CD14-positive monocyte (primary cell): Measurements from ENCODE around the gene XDH. TPM values are rescaled to one million over a fixed set of nuclear protein-coding genes. Genes with fewer than 3 reads are reported as not detected.

Source experiments
- DNase-seq, 3 donors: peaks; one replicate each; pipeline ENCODE4 v3.0.0-alpha.2; 2011 to 2022
- H2AFZ ChIP-seq: 2 replicates; pipeline ENCODE4 v1.6.0; 2012; ENCODE audit warnings: mild to moderate bottlenecking, low read depth, low read length, inconsistent platforms; ENCODE audit not compliant: insufficient read depth, poor library complexity, severe bottlenecking
- H3K27ac ChIP-seq, 2 donors: 1 replicate in 1 of 2; 2 replicates in 1 of 2; pipeline ENCODE4 v1.5.1; 2012 to 2013; ENCODE audit warnings: low read length in 2 of 2, control low read depth in 1 of 2, inconsistent platforms in 1 of 2, low read depth in 1 of 2, mild to moderate bottlenecking in 1 of 2
- H3K27me3 ChIP-seq, 2 donors: one replicate each; pipeline versions ENCODE4 v1.6.0 to v1.6.1; 2011 to 2013; ENCODE audit warnings: low read length in 2 of 2; ENCODE audit not compliant: control insufficient read depth in 2 of 2, insufficient read depth in 2 of 2
- H3K36me3 ChIP-seq, 2 donors: replicated peaks in 1 of 2; 1 replicate in 1 of 2; 2 replicates in 1 of 2; pipeline versions ENCODE4 v1.5.1 to v1.6.1; 2012 to 2013; ENCODE audit warnings: low read length in 2 of 2, control low read depth in 1 of 2, inconsistent platforms in 1 of 2, mild to moderate bottlenecking in 1 of 2; ENCODE audit not compliant: insufficient read depth in 2 of 2, control insufficient read depth in 1 of 2
- H3K4me1 ChIP-seq, 2 donors: 1 replicate in 1 of 2; 2 replicates in 1 of 2; pipeline versions ENCODE4 v1.5.1 to v1.6.1; 2012 to 2013; ENCODE audit warnings: low read length in 2 of 2, control low read depth in 1 of 2, inconsistent platforms in 1 of 2, mild to moderate bottlenecking in 1 of 2, moderate library complexity in 1 of 2; ENCODE audit not compliant: insufficient read depth in 2 of 2, control insufficient read depth in 1 of 2
- H3K4me2 ChIP-seq: replicated peaks from 2 replicates; pipeline ENCODE3; 2012; ENCODE audit warnings: low read length, moderate library complexity, mild to moderate bottlenecking; ENCODE audit not compliant: poor library complexity, severe bottlenecking; ENCODE audit errors: extremely low read depth
- H3K4me3 ChIP-seq, 3 experiments: fragments of 200-600 bp in 1 of 3; sonication (generic) in 1 of 3; replicated peaks in 1 of 3; 1 replicate in 2 of 3; 2 replicates in 1 of 3; pipeline ENCODE4 v1.5.1; 2011 to 2013; ENCODE audit warnings: low read length in 3 of 3, mild to moderate bottlenecking in 3 of 3, control low read depth in 2 of 3, low read depth in 2 of 3, inconsistent platforms in 1 of 3, moderate library complexity in 1 of 3
- H3K79me2 ChIP-seq: 2 replicates; pipeline ENCODE4 v1.6.0; 2012; ENCODE audit warnings: mild to moderate bottlenecking, control low read depth, inconsistent platforms, low read length, moderate library complexity; ENCODE audit not compliant: insufficient read depth
- H3K9ac ChIP-seq: 2 replicates; pipeline ENCODE4 v1.6.0; 2017; ENCODE audit warnings: low read length, mild to moderate bottlenecking; ENCODE audit not compliant: insufficient read depth, poor library complexity, severe bottlenecking
- H3K9me3 ChIP-seq, 2 donors: replicated peaks in 1 of 2; 1 replicate in 1 of 2; 2 replicates in 1 of 2; pipeline versions ENCODE4 v1.5.1 to v1.6.1; 2012 to 2013; ENCODE audit warnings: low read length in 2 of 2, control low read depth in 1 of 2; ENCODE audit not compliant: control insufficient read depth in 1 of 2, insufficient read depth in 1 of 2
- H4K20me1 ChIP-seq: 2 replicates; pipeline ENCODE4 v1.6.0; 2012; ENCODE audit warnings: mild to moderate bottlenecking, low read length, control low read depth, moderate library complexity; ENCODE audit not compliant: insufficient read depth
- H3K27ac Mint-ChIP-seq, 7 donors: one replicate each; pipeline ENCODE4 v1.8.0; 2020; ENCODE audit warnings: mild to moderate bottlenecking in 7 of 7, mixed read lengths in 7 of 7, moderate library complexity in 6 of 7, inconsistent platforms in 2 of 7
- H3K27me3 Mint-ChIP-seq, 3 donors: one replicate each; pipeline ENCODE4 v1.8.0; 2021 to 2022; ENCODE audit warnings: low read depth in 3 of 3, mild to moderate bottlenecking in 3 of 3, mixed read lengths in 3 of 3, moderate library complexity in 3 of 3, inconsistent platforms in 1 of 3
- H3K36me3 Mint-ChIP-seq, 2 donors: one replicate each; pipeline ENCODE4 v1.8.0; 2020; ENCODE audit warnings: mixed read lengths in 2 of 2, inconsistent platforms in 1 of 2, mild to moderate bottlenecking in 1 of 2
- H3K4me1 Mint-ChIP-seq: one replicate; pipeline ENCODE4 v1.8.0; 2020; ENCODE audit warnings: mild to moderate bottlenecking, mixed read lengths
- H3K4me3 Mint-ChIP-seq, 2 donors: one replicate each; pipeline ENCODE4 v1.8.0; 2020; ENCODE audit warnings: mild to moderate bottlenecking in 2 of 2, mixed read lengths in 2 of 2, moderate library complexity in 1 of 2
- H3K9me3 Mint-ChIP-seq, 7 donors: one replicate each; pipeline ENCODE4 v1.8.0; 2020 to 2022; ENCODE audit warnings: mixed read lengths in 7 of 7, mild to moderate bottlenecking in 6 of 7, moderate library complexity in 6 of 7, inconsistent platforms in 2 of 7
- WGBS: methylation state at CpG from one replicate; pipeline ENCODE4 v1.1.5; 2013; ENCODE audit warnings: missing lambda C conversion rate; ENCODE audit not compliant: insufficient coverage; 5-methylcytosine and 5-hydroxymethylcytosine counted together
- intact Hi-C, 2 donors: fragments of 100-400 bp; cut with micrococcal nuclease; formaldehyde crosslinking; loops; one replicate each; pipeline versions ENCODE4 v1.15.0 to v1.15.1; 2023
- polyA plus RNA-seq, 3 donors: library from polyadenylated mRNA; depleted of rRNA in 1 of 3; unstranded in 2 of 3; stranded (reverse) in 1 of 3; fragments of 300-500 nt in 2 of 3; fragments of >200 nt in 1 of 3; fragmentation: Illumina TruSeq in 2 of 3; gene quantifications; 1 replicate in 2 of 3; 2 replicates in 1 of 3; pipeline ENCODE4 v1.2.3, GENCODE V29; 2012 to 2021
- TF ChIP-seq, protein P1 (sequence below): fragments of 200-600 bp; IDR thresholded peaks from one replicate; pipeline ENCODE4 v1.8.0; 2022; ENCODE audit warnings: antibody characterized with exemption, mild to moderate bottlenecking

XDH gene
- polyA plus RNA-seq, 3 donors, result not detected

DNA sequence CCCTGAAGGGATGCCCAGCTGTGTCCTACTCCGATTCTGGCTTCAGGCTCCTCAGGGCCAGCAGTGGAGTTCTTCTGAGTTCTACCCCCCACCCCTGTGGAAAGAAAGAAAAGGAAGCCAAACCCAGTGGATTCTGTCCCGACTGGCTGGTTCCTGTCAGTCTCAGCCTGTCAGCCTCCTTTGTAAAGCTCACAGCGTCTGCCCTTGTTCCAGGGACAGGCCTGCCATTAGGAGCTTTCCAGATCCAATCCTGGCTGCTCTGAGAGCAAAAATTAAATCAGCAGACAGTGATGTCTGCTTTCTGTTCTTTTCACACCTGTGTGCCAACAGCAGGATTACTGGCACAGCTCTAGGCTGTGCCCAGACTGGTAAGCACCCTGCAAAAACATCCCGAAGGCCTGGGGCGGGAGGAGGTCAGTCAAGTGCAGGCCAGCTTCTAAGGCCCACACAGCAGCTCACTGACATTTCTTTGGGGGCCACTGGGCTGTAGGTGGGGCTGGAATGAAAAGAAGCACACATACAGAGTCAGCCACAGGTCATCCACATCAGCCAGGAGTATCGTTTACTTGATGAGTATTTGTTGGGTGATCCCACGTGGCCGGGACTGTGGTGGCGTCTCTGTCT is 111.5 kb downstream of the XDH start:
- no peaks in the 10 kb centered on the region for H3K79me2 ChIP-seq
- no peak overlapping the region for H3K4me2 ChIP-seq
- Mint-ChIP-seq H3K9me3 (peaks cover 0 to 4% (median 0%) of the 10 kb centered on the region in 7 donors), H3K36me3 (no peaks in the 10 kb centered on the region), H3K4me3 (no peak overlapping the region), H3K4me1 (peaks cover 1% of the 10 kb centered on the region), H3K27me3 (peaks cover 0 to 5% (median 1%) of the 10 kb centered on the region in 3 donors), H3K27ac (peak overlapping the region in 2 of 7 donors; percentile 39 to 49)
- DNase-seq, result no peak
- H3K27ac ChIP-seq, result no peak overlapping the region
- H2AFZ ChIP-seq, result no peak overlapping the region
- H3K9ac ChIP-seq, result no peak overlapping the region
- H3K27me3 ChIP-seq, result no peaks in the 10 kb centered on the region
- TF ChIP-seq, protein P1, sequence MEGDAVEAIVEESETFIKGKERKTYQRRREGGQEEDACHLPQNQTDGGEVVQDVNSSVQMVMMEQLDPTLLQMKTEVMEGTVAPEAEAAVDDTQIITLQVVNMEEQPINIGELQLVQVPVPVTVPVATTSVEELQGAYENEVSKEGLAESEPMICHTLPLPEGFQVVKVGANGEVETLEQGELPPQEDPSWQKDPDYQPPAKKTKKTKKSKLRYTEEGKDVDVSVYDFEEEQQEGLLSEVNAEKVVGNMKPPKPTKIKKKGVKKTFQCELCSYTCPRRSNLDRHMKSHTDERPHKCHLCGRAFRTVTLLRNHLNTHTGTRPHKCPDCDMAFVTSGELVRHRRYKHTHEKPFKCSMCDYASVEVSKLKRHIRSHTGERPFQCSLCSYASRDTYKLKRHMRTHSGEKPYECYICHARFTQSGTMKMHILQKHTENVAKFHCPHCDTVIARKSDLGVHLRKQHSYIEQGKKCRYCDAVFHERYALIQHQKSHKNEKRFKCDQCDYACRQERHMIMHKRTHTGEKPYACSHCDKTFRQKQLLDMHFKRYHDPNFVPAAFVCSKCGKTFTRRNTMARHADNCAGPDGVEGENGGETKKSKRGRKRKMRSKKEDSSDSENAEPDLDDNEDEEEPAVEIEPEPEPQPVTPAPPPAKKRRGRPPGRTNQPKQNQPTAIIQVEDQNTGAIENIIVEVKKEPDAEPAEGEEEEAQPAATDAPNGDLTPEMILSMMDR, result no peak
- no peaks in the 10 kb centered on the region for H3K36me3 ChIP-seq
- no peak overlapping the region for H3K4me3 ChIP-seq
- no peaks in the 10 kb centered on the region for H3K4me1 ChIP-seq
- H4K20me1 ChIP-seq, result no peaks in the 10 kb centered on the region
- no peaks in the 10 kb centered on the region for H3K9me3 ChIP-seq
- 87% methylated on average over 5 of the region's 9 CpGs for WGBS
- intact Hi-C loops, result no loop called here

DNA sequence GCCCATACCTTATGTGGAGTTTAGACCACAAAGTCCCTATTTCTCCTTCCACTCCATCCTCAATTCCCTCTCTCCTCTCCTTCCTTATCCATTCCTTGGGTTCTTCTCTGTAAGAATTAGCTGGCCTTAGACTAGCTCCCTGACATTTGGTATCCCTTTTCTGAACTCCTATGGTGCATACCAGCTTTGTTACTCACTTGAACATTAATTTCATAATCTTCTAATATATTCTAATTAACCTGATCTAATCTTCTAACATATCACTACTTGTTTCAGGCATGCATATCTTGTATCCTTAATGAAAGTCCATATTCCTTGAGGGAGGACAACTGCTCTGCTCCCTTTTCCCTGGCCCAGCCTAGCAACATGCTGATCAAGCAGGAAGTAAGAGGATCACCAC is 114.2 kb downstream of the XDH start:
- Histone ChIP-seq H2AFZ (no peak overlapping the region), H3K27ac (no peak overlapping the region), H3K9ac (no peak overlapping the region), H3K4me3 (no peak overlapping the region), H4K20me1 (no peaks in the 10 kb centered on the region), H3K27me3 (no peaks in the 10 kb centered on the region), H3K79me2 (no peaks in the 10 kb centered on the region), H3K36me3 (no peaks in the 10 kb centered on the region), H3K4me2 (no peak overlapping the region), H3K4me1 (no peaks in the 10 kb centered on the region), H3K9me3 (no peaks in the 10 kb centered on the region)
- Mint-ChIP-seq H3K9me3 (no peaks in the 10 kb centered on the region), H3K36me3 (no peaks in the 10 kb centered on the region), H3K27ac (peak overlapping the region in 1 of 7 donors; percentile 18), H3K4me3 (no peak overlapping the region), H3K4me1 (peaks cover 4% of the 10 kb centered on the region), H3K27me3 (peaks cover 0 to 5% (median 1%) of the 10 kb centered on the region in 3 donors)
- TF ChIP-seq, protein P1, result no peak
- DNase-seq, result no peak
- intact Hi-C loops, result no loop called here
